ENCODE measurements around the gene CD80.
A peak's percentile ranks its signal among the peaks of the same experiment; 100 is the strongest.

CD80 gene

GRCh38 chr3:119559441-119559963, at the start of gene CD80:
Gene CD80, minus strand, starts transcription at chr3:119559614. Its CDS starts 1,886 bp downstream, at chr3:119557728.
- peak; percentile 7 for DNase-seq (ENCODE audit: low read depth)
- no peak within 1 kb of the TSS for H3K4me3 ChIP-seq (ENCODE audit: control insufficient read depth, low read depth, low read length)
- TF ChIP-seq CTCF (IDR thresholded peaks at IDR 0.05; ENCODE audit: control insufficient read depth, insufficient read depth, low read depth, low read length, missing control alignments), result peak; percentile 51

- H3K4me3 ChIP-seq (ENCODE audit: control insufficient read depth, low read depth, low read length), result no peak overlapping the region
- DNase-seq (ENCODE audit: low read depth), result no peak
- no peak for TF ChIP-seq CTCF (IDR thresholded peaks at IDR 0.05; ENCODE audit: control insufficient read depth, insufficient read depth, low read depth, low read length, missing control alignments)
These were observed 49.1 kb upstream of the CD80 start for GRCh38 chr3:119608405-119609000.

- DNase-seq (ENCODE audit: low read depth), result no peak
- H3K4me3 ChIP-seq (ENCODE audit: control insufficient read depth, low read depth, low read length), result no peak overlapping the region
- TF ChIP-seq CTCF (IDR thresholded peaks at IDR 0.05; ENCODE audit: control insufficient read depth, insufficient read depth, low read depth, low read length, missing control alignments), result no peak
These were observed 45.5 kb upstream of the CD80 start for GRCh38 chr3:119604878-119605277.

- no peak for TF ChIP-seq CTCF (IDR thresholded peaks at IDR 0.05; ENCODE audit: control insufficient read depth, insufficient read depth, low read depth, low read length, missing control alignments)
- DNase-seq (ENCODE audit: low read depth), result no peak
These were observed 43.3 kb upstream of the CD80 start for GRCh38 chr3:119602676-119603075.

GRCh38 chr3:119601154-119601553, 41.7 kb upstream of the CD80 start:
- no peak overlapping the region for H3K4me3 ChIP-seq (ENCODE audit: control insufficient read depth, low read depth, low read length)
- TF ChIP-seq CTCF (IDR thresholded peaks at IDR 0.05; ENCODE audit: control insufficient read depth, insufficient read depth, low read depth, low read length, missing control alignments), result no peak
- DNase-seq (ENCODE audit: low read depth), result no peak

More at GRCh38 chr3:119602676-119603075, 43.3 kb upstream of the CD80 start:
- H3K4me3 ChIP-seq (ENCODE audit: control insufficient read depth, low read depth, low read length), result no peak overlapping the region

GRCh38 chr3:119600732-119601131, 41.3 kb upstream of the CD80 start:
- TF ChIP-seq CTCF (IDR thresholded peaks at IDR 0.05; ENCODE audit: control insufficient read depth, insufficient read depth, low read depth, low read length, missing control alignments), result peak; percentile 39
- H3K4me3 ChIP-seq (ENCODE audit: control insufficient read depth, low read depth, low read length), result no peak overlapping the region
- DNase-seq (ENCODE audit: low read depth), result no peak
